PC-3 (cell line): ENCODE data around the gene SAAL1.

ENCODE experiments used
- CTCF ChIP-seq: fragments of 300-600 bp; sonication (generic); conservative IDR thresholded peaks from 2 replicates; pipeline ENCODE4 v1.5.1; 2017; ENCODE audit warnings: antibody characterized with exemption, low read depth, mild to moderate bottlenecking, low read length
- EZH2 ChIP-seq: fragments of 300-600 bp; sonication (generic); IDR thresholded peaks from one replicate; pipeline ENCODE4 v1.6.1; 2017; ENCODE audit warnings: antibody characterized with exemption, mild to moderate bottlenecking, low read length; ENCODE audit not compliant: unreplicated experiment

DNA sequence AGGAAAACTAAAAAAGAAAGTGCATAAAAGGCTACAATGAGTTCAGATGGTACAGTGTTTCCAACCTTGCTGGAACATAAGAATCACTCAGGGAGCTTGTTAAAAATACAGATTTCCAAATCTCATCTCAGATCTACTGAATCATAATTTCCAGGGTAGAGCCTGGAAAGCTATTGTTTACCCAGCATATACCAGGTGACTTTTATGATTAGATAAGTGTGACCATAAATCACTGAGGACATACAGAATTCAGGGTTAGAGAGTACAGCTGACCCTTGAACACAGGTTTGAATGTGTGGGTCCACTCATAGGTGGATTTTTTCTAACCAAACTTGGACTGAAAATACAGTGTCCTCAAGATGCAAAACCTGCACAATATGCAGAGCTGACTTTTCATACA is 11.9 kb downstream of the SAAL1 start:
- TF ChIP-seq CTCF (no peak), EZH2 (no peak)
